HL-60 (cell line): ENCODE measurements around the gene ORAI3.

Experiments used
- DNase-seq, 2 experiments: peaks; one replicate each; pipeline ENCODE4 v3.0.0-alpha.2; 2010 to 2020; ENCODE audit warnings: low read depth in 1 of 2, low spot score in 1 of 2
- H3K27ac ChIP-seq: fragments of 250-450 bp; sonication (Bioruptor Pico); replicated peaks from 2 replicates; pipeline ENCODE4 v1.5.1; 2020; ENCODE audit warnings: mild to moderate bottlenecking, moderate library complexity
- H3K27me3 ChIP-seq: fragments of 250-450 bp; sonication (Bioruptor Pico); 2 replicates; pipeline ENCODE4 v1.5.1; 2021; ENCODE audit warnings: mild to moderate bottlenecking, moderate library complexity; ENCODE audit not compliant: insufficient read depth, poor library complexity, severe bottlenecking
- H3K4me3 ChIP-seq: replicated peaks from 2 replicates; pipeline ENCODE4 v1.5.1; 2011; ENCODE audit warnings: mild to moderate bottlenecking, control low read depth, low read length; ENCODE audit not compliant: insufficient read depth
- CTCF ChIP-seq: IDR thresholded peaks from one replicate; pipeline ENCODE4 v1.5.1; 2011; ENCODE audit warnings: low read length, control low read depth, inconsistent platforms; ENCODE audit not compliant: insufficient read depth
- GABPA ChIP-seq: IDR thresholded peaks from 2 replicates; pipeline ENCODE4 v1.6.1; 2012; ENCODE audit warnings: low read depth
- POLR2AphosphoS5 ChIP-seq: IDR thresholded peaks from 2 replicates; pipeline ENCODE4 v1.6.1; 2012; ENCODE audit warnings: low read depth
- SPI1 ChIP-seq: IDR thresholded peaks from 2 replicates; pipeline ENCODE4 v1.6.1; 2012; ENCODE audit warnings: low read depth, mild to moderate bottlenecking, borderline replicate concordance
- TF ChIP-seq, protein P1 (sequence below): IDR thresholded peaks from 2 replicates; pipeline ENCODE4 v1.6.1; 2012; ENCODE audit warnings: low read depth; ENCODE audit not compliant: insufficient replicate concordance

Gene ORAI3

GRCh38 chr16:30982548-30983288 is 33.9 kb downstream of the ORAI3 start:
- TF ChIP-seq, protein P1, sequence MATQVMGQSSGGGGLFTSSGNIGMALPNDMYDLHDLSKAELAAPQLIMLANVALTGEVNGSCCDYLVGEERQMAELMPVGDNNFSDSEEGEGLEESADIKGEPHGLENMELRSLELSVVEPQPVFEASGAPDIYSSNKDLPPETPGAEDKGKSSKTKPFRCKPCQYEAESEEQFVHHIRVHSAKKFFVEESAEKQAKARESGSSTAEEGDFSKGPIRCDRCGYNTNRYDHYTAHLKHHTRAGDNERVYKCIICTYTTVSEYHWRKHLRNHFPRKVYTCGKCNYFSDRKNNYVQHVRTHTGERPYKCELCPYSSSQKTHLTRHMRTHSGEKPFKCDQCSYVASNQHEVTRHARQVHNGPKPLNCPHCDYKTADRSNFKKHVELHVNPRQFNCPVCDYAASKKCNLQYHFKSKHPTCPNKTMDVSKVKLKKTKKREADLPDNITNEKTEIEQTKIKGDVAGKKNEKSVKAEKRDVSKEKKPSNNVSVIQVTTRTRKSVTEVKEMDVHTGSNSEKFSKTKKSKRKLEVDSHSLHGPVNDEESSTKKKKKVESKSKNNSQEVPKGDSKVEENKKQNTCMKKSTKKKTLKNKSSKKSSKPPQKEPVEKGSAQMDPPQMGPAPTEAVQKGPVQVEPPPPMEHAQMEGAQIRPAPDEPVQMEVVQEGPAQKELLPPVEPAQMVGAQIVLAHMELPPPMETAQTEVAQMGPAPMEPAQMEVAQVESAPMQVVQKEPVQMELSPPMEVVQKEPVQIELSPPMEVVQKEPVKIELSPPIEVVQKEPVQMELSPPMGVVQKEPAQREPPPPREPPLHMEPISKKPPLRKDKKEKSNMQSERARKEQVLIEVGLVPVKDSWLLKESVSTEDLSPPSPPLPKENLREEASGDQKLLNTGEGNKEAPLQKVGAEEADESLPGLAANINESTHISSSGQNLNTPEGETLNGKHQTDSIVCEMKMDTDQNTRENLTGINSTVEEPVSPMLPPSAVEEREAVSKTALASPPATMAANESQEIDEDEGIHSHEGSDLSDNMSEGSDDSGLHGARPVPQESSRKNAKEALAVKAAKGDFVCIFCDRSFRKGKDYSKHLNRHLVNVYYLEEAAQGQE, result no peak
- TF ChIP-seq POLR2AphosphoS5, result 0 out of 2 replicates have a peak, but pooled peaks have one; percentile 16
- H3K27ac ChIP-seq, result no peak overlapping the region
- no peaks in the 10 kb centered on the region for H3K27me3 ChIP-seq
- DNase-seq, result no peak
- H3K4me3 ChIP-seq, result no peak overlapping the region

GRCh38 chr16:30983289-30983889 is 34.5 kb downstream of the ORAI3 start:
- Histone ChIP-seq H3K4me3 (no peak overlapping the region), H3K27ac (no peak overlapping the region), H3K27me3 (no peaks in the 10 kb centered on the region)
- no peak for DNase-seq
- TF ChIP-seq GABPA (no peak), SPI1 (no peak), POLR2AphosphoS5 (no peak), CTCF (no peak)
- TF ChIP-seq, protein P1, result no peak

DNA sequence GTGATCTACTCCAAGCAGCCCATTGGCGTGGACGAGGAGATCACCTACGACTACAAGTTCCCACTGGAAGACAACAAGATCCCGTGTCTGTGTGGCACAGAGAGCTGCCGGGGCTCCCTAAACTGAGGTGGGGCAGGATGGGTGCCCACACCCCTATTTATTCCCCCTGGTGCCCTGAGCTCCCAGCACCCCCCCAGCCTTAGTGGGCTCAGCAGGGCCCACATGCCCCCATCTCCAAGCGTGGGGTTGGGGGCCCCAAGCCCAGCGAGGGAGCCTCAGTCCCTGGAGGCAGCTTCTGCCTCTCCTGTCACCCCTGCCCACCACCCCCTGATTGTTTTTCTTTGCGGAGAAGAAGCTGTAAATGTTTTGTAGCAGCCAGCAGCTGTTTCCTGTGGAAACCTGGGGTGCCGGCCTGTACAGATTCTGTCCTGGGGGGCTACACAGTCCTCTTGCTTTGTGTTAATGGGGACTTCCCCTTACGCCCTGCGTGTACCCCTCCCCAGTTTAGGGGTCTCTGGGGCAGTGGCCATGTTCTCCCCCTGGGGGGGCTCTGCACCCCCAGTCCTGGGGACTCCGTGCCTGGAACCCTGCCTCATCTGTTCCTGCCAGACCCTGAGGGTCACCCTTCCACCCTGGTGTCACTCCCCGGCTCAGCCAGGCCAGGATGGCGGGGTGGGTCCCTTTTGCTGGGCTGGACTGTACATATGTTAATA is 35.2 kb downstream of the ORAI3 start:
- Histone ChIP-seq H3K27me3 (no peaks in the 10 kb centered on the region), H3K4me3 (no peak overlapping the region), H3K27ac (no peak overlapping the region)
- TF ChIP-seq CTCF (no peak), POLR2AphosphoS5 (no peak), GABPA (no peak), SPI1 (no peak)
- TF ChIP-seq, protein P1, result no peak
- no peak for DNase-seq
